ACHN (cell line): ENCODE data around the gene CFAP410.
"Not testable (repeated sequence)": the region's sequence is repeated elsewhere in the genome, so short reads cannot be mapped to it uniquely, and the experiment has no call there.

Experiments
- DNase-seq: peaks from one replicate; pipeline ENCODE4 v3.0.0-alpha.2; 2015
- in situ Hi-C: cut with HindIII; loops from 2 replicates; pipeline ENCODE4 v1.10.0; 2017; ENCODE audit warnings: low sequenced_read_pairs, low pct_ligation_motif_present, low pct_unique_long_range_greater_than_20kb

Gene CFAP410

GRCh38 chr21:44370786-44371410 lies 31.7 kb upstream of the CFAP410 start:
- in situ Hi-C loops = no loop called here
- DNase-seq = no peak

DNA sequence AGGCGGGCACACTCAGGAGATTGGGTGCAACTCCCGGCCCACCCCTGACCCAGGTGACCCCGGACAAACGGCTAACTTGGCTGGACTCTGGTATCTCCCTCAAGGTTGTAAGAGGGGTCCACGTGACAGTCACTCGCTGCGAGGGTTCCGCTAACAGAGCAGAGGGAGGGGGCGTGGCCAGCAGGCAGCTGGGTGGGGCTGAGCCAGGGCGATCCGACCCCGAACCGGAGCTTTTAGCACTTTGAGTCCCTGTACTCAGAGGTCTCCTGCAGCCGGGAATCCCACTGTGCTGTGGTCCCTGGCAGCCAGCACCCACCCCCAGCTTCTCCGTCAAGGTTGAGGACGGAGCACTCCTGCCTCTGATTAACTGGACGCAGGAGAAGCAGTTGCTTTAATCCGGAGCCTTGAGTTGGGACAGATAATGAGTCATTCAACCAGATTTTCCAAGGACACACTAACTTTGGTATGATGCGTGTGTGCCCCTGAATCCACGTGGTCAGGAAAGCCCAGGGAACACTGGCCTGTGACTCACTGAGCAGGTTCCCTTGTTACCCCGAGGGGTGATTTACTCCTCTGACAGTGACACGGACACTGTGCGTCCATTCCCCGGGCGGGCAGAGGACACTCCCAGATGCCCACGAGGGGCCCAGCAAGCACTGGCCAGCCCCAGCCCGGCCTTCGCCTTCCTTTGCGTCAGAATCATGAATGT lies 31.0 kb upstream of the CFAP410 start:
- DNase-seq = peak; percentile 24
- in situ Hi-C loops = no loop called here

DNA sequence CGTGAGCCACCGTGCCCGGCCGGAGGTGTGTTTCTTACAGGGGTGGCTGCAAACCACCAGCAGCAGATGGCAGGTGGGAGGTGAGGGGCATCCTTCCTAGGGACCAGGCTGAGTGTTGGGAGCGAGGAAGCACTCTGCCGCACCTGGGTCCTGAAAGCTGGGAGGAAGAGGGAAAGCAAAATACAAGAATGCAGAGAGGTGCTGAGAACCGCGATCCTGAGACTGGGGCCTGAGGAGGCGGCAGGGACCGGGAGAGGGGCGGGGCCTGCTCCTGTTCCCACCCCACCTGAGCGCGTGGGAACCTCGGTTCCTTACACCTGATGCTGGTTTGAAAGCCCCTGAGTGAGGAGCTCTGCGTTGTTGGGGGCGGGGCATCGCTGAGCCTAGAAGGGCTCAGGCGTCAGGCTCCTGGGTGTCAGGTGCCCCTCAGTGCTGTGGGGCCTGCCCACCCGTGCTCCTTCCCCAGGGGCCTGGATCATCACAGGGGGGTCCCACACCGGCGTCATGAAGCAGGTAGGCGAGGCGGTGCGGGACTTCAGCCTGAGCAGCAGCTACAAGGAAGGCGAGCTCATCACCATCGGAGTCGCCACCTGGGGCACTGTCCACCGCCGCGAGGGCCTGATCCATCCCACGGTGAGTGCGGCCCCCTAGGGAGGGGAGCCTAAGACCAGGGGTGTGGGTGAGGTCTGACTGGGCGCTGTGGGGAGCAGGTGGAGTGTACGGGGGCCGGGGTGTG lies 29.7 kb upstream of the CFAP410 start:
- in situ Hi-C loops = no loop called here
- no peak for DNase-seq

DNA sequence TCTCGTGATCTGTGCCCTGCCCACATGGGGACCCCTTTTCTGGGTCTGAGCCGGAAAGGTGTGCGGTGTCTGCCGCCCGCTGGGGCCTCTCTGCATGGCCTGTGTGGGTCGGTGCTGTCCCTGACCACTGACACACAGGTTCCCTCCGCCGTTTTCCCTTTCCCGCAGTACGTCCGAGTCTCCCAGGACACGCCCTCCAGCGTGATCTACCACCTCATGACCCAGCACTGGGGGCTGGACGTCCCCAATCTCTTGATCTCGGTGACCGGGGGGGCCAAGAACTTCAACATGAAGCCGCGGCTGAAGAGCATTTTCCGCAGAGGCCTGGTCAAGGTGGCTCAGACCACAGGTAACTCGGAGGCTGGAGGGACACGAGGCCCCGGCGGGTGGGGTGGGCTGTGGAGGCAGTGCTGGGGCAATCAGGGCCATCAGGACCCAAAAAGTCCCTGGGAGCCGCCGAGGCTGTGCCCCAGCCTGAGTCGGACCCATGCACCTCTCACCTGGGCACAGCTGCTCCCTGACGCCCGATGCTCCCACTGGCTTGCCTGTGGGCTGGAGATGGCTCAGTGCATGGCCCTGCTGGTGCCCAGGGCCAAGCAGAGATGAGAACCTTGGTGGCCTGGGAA lies 27.5 kb upstream of the CFAP410 start:
- no peak for DNase-seq
- in situ Hi-C loops = no loop called here

DNA sequence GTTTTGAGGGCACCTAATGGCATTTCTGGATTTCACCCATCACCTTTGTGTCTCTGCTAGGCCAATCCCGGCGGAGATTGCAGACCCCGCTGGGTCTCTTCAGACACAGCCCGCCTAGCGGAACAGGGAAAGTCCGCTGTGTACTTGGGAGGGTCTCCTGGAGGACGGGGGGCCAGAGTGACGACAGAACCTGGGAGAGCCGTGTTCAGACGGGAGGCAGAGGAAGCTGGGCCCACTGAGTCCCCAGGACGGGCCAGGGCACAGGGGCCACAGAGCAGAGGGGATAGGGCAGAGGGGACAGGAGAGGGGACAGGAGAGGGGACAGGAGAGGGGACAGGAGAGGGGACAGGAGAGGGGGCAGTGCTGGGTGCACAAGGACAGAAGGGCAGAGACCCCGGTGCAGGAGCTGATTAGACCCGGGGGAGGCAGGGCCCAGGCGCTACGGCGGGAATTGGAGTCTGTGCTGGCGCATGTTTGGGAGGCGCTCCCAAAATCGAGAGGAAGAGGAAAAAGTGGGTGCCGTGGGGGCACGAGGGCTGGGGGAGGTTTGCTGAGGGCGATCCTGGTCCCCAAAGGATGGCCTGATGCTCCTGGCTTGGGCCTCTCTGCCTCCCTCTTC lies 26.9 kb upstream of the CFAP410 start:
- DNase-seq = no peak
- in situ Hi-C loops = no loop called here

DNA sequence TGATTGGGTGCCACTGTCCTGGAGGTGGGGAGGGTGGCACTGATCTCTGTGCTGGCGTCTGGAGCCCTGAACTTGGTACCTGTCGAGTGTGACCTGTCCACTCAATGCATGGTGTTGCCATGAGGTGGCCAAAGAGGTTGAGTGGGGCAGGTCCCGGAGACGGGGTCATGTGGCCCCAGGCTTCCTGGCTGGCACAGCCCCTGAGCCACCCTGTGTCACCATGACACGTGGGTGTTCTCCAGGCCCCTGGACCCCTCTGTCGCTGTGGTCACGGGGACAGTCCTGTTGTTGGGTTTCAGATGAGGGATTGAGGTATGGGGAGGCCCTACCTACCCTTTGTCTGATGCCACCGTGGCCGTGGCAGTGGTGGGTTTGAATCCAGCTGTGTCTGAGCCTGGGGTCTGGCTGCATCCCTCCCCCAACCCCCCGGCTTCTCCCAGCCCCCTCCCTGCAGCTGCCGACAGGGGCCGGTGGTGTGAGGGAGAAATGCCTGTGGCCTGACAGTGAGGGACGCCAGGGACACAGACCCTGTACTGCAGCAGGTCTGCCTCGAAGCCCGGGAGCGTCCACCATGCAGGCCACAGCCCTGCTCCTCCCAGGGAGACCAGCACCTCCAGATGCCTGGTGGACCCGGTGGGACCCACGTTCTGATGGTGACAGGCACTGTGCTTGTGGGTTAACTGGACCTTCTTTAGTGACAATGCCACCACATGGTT lies 26.2 kb upstream of the CFAP410 start:
- in situ Hi-C loops = no loop called here
- DNase-seq = no peak

DNA sequence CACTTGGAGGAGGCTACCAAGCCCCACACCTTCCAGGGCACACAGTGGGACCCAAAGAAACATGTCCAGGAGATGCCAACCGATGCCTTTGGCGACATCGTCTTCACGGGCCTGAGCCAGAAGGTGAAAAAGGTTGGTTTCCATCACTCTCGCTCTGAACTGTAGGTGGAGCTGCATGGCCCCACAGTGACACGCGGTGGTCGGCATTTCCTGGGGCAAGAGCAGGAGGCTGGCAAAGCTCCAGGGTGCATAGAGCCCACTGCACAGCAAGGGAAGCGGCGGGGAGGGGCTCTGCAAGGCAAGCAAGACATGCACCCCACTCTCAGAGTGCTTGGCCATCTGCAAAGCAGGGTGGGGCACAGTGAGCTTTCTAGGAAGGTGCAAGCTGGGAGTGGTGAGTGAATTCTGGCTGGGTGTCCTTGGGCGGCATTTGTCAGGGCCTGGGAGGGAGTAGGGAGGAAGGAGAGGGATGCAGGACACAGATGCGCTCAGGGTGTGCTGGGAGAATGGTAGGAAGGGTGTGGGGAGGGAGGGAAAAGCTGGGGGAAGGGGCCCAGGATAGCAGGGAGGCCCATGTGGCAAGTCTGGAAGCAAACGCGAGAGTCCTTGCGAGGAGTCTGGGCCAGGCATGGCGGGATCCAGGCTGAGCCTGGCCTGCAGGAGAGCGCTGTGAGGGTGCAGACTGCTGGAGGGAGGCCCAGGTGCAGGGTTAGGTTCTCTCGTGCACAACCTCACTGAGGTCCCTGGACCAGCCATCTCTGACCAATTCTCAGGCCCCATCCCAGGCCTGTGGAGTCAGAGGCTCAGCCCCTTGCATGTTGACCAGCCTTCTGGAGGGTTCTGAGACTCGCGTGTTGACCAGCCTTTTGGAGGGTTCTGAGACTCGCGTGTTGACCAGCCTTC lies 25.2 kb upstream of the CFAP410 start:
- in situ Hi-C loops = no loop called here
- DNase-seq = no peak

- DNase-seq = no peak
- in situ Hi-C loops = no loop called here
Observed at GRCh38 chr21:44363278-44363677, 24.1 kb upstream of the CFAP410 start.

DNA sequence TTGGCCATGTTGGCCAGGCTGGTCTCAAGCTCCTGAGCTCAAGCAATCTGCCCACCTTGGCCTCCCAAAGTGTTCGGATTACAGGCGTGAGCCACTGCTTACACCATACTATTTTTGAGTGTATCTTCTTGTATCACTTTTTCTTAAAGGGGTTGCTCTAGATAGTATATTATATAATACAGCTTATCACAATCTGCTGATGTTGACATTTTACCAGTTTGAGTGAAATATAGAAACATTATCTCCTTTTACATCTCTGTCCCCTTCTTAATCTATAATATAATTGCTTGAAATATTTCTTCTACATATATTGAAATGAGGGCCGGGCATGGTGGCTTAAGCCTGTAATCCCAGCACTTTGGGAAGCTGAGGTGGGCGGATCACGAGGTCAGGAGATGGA lies 22.7 kb upstream of the CFAP410 start:
- in situ Hi-C loops, DNase-seq: not testable (repeated sequence)

DNA sequence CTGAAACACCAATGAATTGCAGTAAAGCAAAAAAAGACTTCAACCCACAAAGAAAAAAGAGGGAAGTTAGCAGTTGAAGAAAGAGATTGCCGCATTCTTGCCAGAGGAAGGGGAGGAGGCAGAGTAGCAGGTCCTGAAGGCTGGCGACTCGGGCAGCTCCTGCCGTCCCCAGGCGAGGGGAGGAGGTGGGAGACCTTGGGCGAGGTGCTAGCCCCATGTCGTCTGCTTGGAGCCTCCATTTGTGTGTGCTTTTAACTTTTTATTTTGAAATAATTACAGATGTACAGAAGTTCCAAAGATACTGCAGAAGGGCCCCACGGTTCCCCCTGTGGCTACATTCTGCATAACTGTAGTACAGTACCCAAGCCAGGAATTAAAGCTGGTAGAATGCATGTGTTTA lies 21.0 kb upstream of the CFAP410 start:
- in situ Hi-C loops = no loop called here
- DNase-seq = no peak

DNA sequence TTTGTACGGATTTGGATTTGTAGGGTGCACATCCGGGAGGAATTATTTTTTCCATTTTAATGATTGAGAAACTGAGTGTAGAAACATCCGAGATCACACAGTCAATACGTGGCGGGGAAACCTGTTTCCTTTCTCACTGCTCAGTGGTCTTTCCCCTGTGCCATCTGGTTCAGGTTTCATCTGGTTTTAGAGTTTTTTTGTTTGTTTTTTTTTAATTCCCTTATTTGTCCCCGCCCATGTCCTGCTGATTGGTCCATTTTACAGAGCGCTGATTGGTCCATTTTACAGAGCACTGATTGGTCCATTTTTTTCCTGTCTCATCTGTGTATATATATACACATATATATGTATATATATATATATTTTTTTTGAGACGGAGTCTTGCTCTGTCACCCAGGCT lies 20.2 kb upstream of the CFAP410 start:
- in situ Hi-C loops = no loop called here
- no peak for DNase-seq

- in situ Hi-C loops = no loop called here
- DNase-seq = no peak
Observed at GRCh38 chr21:44357064-44357837, 18.1 kb upstream of the CFAP410 start.

GRCh38 chr21:44356636-44357035 lies 17.4 kb upstream of the CFAP410 start:
- in situ Hi-C loops = no loop called here
- no peak for DNase-seq

DNA sequence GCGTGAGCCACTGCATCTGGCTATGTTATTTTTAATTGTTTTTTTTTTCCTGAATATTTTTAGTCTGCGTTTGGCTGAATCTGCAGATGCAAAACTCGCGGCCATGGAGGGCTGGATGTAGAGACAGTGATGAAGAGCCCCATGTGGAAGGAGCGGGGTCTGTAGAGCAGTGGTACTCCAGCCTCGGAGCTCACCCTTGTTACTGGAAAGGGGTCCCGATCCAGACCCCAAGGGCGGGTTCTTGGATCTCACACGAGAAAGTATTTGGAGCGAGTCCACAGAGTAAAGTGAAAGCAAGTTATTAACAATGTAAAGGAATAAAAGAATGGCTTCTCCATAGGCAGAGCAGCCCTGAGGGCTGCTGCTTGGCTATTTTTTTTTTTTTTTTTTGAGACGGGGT lies 17.0 kb upstream of the CFAP410 start:
- in situ Hi-C loops = no loop called here
- no peak for DNase-seq

- DNase-seq = no peak
- in situ Hi-C loops = no loop called here
Observed at GRCh38 chr21:44354775-44355771, 15.9 kb upstream of the CFAP410 start.

GRCh38 chr21:44354001-44354405 lies 14.8 kb upstream of the CFAP410 start:
- DNase-seq = no peak
- in situ Hi-C loops = no loop called here
